ENCODE results near the gene CALU. TPM values are rescaled to one million over a fixed set of nuclear protein-coding genes. Genes with fewer than 3 reads are reported as not detected.

The CALU gene
- total RNA-seq, 1 donor from 2014 or later, result 197 TPM

- H3K9me3 Mint-ChIP-seq (ENCODE audit: unreplicated experiment), result no peaks in the 10 kb centered on the region
- H3K36me3 Mint-ChIP-seq (ENCODE audit: low read depth, unreplicated experiment), result no peaks in the 10 kb centered on the region
- H3K4me3 Mint-ChIP-seq (ENCODE audit: unreplicated experiment), result no peak overlapping the region
- DNase-seq (ENCODE audit: low spot score), result no peak
- peaks cover 10% of the 10 kb centered on the region for H3K4me1 Mint-ChIP-seq (ENCODE audit: unreplicated experiment)
- peaks cover 4% of the 10 kb centered on the region for H3K27me3 Mint-ChIP-seq (ENCODE audit: unreplicated experiment)
- TF ChIP-seq CTCF (IDR thresholded peaks at IDR 0.05; ENCODE audit: unreplicated experiment), result no peak
- no peak overlapping the region for H3K27ac Mint-ChIP-seq (ENCODE audit: unreplicated experiment)
Observed at GRCh38 chr7:128788446-128789412, 49.6 kb downstream of the CALU start.

GRCh38 chr7:128790315-128791041, 51.3 kb downstream of the CALU start:
- peaks cover 4% of the 10 kb centered on the region for H3K27me3 Mint-ChIP-seq (ENCODE audit: unreplicated experiment)
- H3K36me3 Mint-ChIP-seq (ENCODE audit: low read depth, unreplicated experiment), result peaks cover 12% of the 10 kb centered on the region
- H3K27ac Mint-ChIP-seq (ENCODE audit: unreplicated experiment), result peak overlapping the region; percentile 58
- no peaks in the 10 kb centered on the region for H3K9me3 Mint-ChIP-seq (ENCODE audit: unreplicated experiment)
- peak overlapping the region; percentile 89 for H3K4me3 Mint-ChIP-seq (ENCODE audit: unreplicated experiment)
- TF ChIP-seq CTCF (IDR thresholded peaks at IDR 0.05; ENCODE audit: unreplicated experiment), result no peak
- peaks cover 15% of the 10 kb centered on the region for H3K4me1 Mint-ChIP-seq (ENCODE audit: unreplicated experiment)
- no peak for DNase-seq (ENCODE audit: low spot score)

- peaks cover 12% of the 10 kb centered on the region for H3K36me3 Mint-ChIP-seq (ENCODE audit: low read depth, unreplicated experiment)
- no peak within 1 kb of the TSS for H3K27ac Mint-ChIP-seq (ENCODE audit: unreplicated experiment)
- peak; percentile 58 for DNase-seq (ENCODE audit: low spot score)
- H3K4me1 Mint-ChIP-seq (ENCODE audit: unreplicated experiment), result peaks cover 15% of the 10 kb centered on the region
- peaks cover 4% of the 10 kb centered on the region for H3K27me3 Mint-ChIP-seq (ENCODE audit: unreplicated experiment)
- peak within 1 kb of the TSS; percentile 83 for H3K4me3 Mint-ChIP-seq (ENCODE audit: unreplicated experiment)
- no peak for TF ChIP-seq CTCF (IDR thresholded peaks at IDR 0.05; ENCODE audit: unreplicated experiment)
- no peaks in the 10 kb centered on the region for H3K9me3 Mint-ChIP-seq (ENCODE audit: unreplicated experiment)
Observed at GRCh38 chr7:128791121-128791971, 52.2 kb downstream of the CALU start, which contains the start of gene CCDC136. Gene CCDC136, plus strand, starts transcription at chr7:128791968. Its CDS starts 444 bp downstream, at chr7:128792412.

- TF ChIP-seq CTCF (IDR thresholded peaks at IDR 0.05; ENCODE audit: unreplicated experiment), result no peak
- Mint-ChIP-seq H3K9me3 (ENCODE audit: unreplicated experiment) (no peaks in the 10 kb centered on the region), H3K27ac (ENCODE audit: unreplicated experiment) (no peak overlapping the region), H3K4me3 (ENCODE audit: unreplicated experiment) (peak overlapping the region; percentile 37), H3K4me1 (ENCODE audit: unreplicated experiment) (peaks cover 15% of the 10 kb centered on the region), H3K36me3 (ENCODE audit: low read depth, unreplicated experiment) (peaks cover 12% of the 10 kb centered on the region), H3K27me3 (ENCODE audit: unreplicated experiment) (peaks cover 4% of the 10 kb centered on the region)
- no peak for DNase-seq (ENCODE audit: low spot score)
Observed at GRCh38 chr7:128791972-128792327, 52.8 kb downstream of the CALU start.
